Liver (tissue), 9 donors: ENCODE measurements around the gene ITGA6. TPM values are rescaled to one million over a fixed set of nuclear protein-coding genes. Genes with fewer than 3 reads are reported as not detected.

ENCODE experiments used
- DNase-seq: peaks from one replicate; pipeline ENCODE4 v3.0.0-alpha.2; 2017; ENCODE audit warnings: low spot score
- H3K27ac ChIP-seq, 2 donors: one replicate each; pipeline ENCODE4 v1.7.0; 2013; ENCODE audit warnings: inconsistent platforms in 2 of 2, low read length in 2 of 2, control low read depth in 1 of 2, low read depth in 1 of 2, mild to moderate bottlenecking in 1 of 2
- H3K27me3 ChIP-seq, 4 donors: one replicate each; pipeline versions ENCODE4 v1.6.1 to v1.7.0; 2013; ENCODE audit warnings: low read length in 3 of 4, inconsistent platforms in 1 of 4, mild to moderate bottlenecking in 1 of 4, moderate library complexity in 1 of 4; ENCODE audit not compliant: control insufficient read depth in 4 of 4, insufficient read depth in 4 of 4
- H3K36me3 ChIP-seq, 4 donors: one replicate each; pipeline versions ENCODE4 v1.6.1 to v1.7.0; 2013; ENCODE audit warnings: low read length in 3 of 4, mild to moderate bottlenecking in 3 of 4, low read depth in 1 of 4, moderate library complexity in 1 of 4; ENCODE audit not compliant: control insufficient read depth in 4 of 4, insufficient read depth in 3 of 4
- H3K4me1 ChIP-seq, 4 donors: one replicate each; pipeline versions ENCODE4 v1.6.1 to v1.7.0; 2013; ENCODE audit warnings: low read length in 3 of 4, mild to moderate bottlenecking in 3 of 4, moderate library complexity in 1 of 4; ENCODE audit not compliant: control insufficient read depth in 4 of 4, insufficient read depth in 4 of 4
- H3K4me3 ChIP-seq, 3 donors: one replicate each; pipeline versions ENCODE4 v1.6.1 to v1.7.0; 2013; ENCODE audit warnings: low read length in 3 of 3, control low read depth in 1 of 3, low read depth in 1 of 3, mild to moderate bottlenecking in 1 of 3
- H3K9ac ChIP-seq, 2 donors: one replicate each; pipeline ENCODE4 v1.7.0; 2013; ENCODE audit warnings: low read length in 2 of 2, mild to moderate bottlenecking in 2 of 2, moderate library complexity in 2 of 2, control low read depth in 1 of 2, low read depth in 1 of 2
- H3K9me3 ChIP-seq, 4 donors: one replicate each; pipeline versions ENCODE4 v1.6.1 to v1.7.0; 2013; ENCODE audit warnings: low read length in 3 of 4; ENCODE audit not compliant: control insufficient read depth in 4 of 4
- EGR1 ChIP-seq, 2 donors: IDR thresholded peaks; 2 replicates each; pipeline ENCODE4 v1.6.1; 2016 to 2018; ENCODE audit warnings: antibody characterized with exemption in 2 of 2, low read depth in 2 of 2
- FOXA2 ChIP-seq: IDR thresholded peaks from 2 replicates; pipeline ENCODE4 v1.6.1; 2016; ENCODE audit warnings: antibody characterized with exemption
- GABPA ChIP-seq, 2 donors: IDR thresholded peaks in 1 of 2; conservative IDR thresholded peaks in 1 of 2; 2 replicates each; pipeline ENCODE4 v1.6.1; 2016; ENCODE audit warnings: antibody characterized with exemption in 2 of 2, mild to moderate bottlenecking in 1 of 2, moderate library complexity in 1 of 2
- HNF4A ChIP-seq, 2 donors: conservative IDR thresholded peaks; 2 replicates each; pipeline ENCODE4 v1.6.1; 2016; ENCODE audit warnings: antibody characterized with exemption in 2 of 2, mild to moderate bottlenecking in 2 of 2
- JUND ChIP-seq, 2 donors: IDR thresholded peaks; 2 replicates each; pipeline ENCODE4 v1.6.1; 2016; ENCODE audit warnings: antibody characterized with exemption in 2 of 2
- NR2F2 ChIP-seq: IDR thresholded peaks from 2 replicates; pipeline ENCODE4 v1.6.1; 2016; ENCODE audit warnings: antibody characterized with exemption
- RAD21 ChIP-seq, 2 donors: IDR thresholded peaks; 2 replicates each; pipeline ENCODE4 v1.6.1; 2016; ENCODE audit warnings: antibody characterized with exemption in 2 of 2, mild to moderate bottlenecking in 2 of 2
- REST ChIP-seq: IDR thresholded peaks from 2 replicates; pipeline ENCODE4 v1.6.1; 2016; ENCODE audit warnings: antibody characterized with exemption, mild to moderate bottlenecking
- SP1 ChIP-seq: IDR thresholded peaks from 2 replicates; pipeline ENCODE4 v1.6.1; 2018; ENCODE audit warnings: antibody characterized with exemption, mild to moderate bottlenecking
- TAF1 ChIP-seq: conservative IDR thresholded peaks from 2 replicates; pipeline ENCODE4 v1.6.1; 2016; ENCODE audit warnings: antibody characterized with exemption, mild to moderate bottlenecking
- ZBTB33 ChIP-seq: IDR thresholded peaks from 2 replicates; pipeline ENCODE4 v1.6.1; 2016; ENCODE audit warnings: antibody characterized with exemption
- WGBS: extraction: QIAGEN DNeasy Blood & Tissue Kit; methylation state at CpG from one replicate; pipeline ENCODE4 v1.1.7; 2013; 5-methylcytosine and 5-hydroxymethylcytosine counted together
- polyA plus RNA-seq, 2 donors: library from polyadenylated mRNA; stranded (reverse) in 1 of 2; unstranded in 1 of 2; fragments of 200-250 nt in 1 of 2; fragments of >200 nt in 1 of 2; fragmentation: Nextera tagmentation in 1 of 2; extraction: Ambion mirVana in 1 of 2; gene quantifications; one replicate each; pipeline versions ENCODE4 v1.2.1 to v1.2.3, GENCODE V29; 2013 to 2015
- total RNA-seq, 2 donors: library from RNA; depleted of rRNA; stranded (reverse); fragments of >200 nt; gene quantifications; one replicate each; pipeline ENCODE4 v1.2.3, GENCODE V29; 2014
- TF ChIP-seq, protein P1 (sequence below): IDR thresholded peaks from 2 replicates; pipeline ENCODE4 v1.6.1; 2016; ENCODE audit warnings: antibody characterized with exemption
- TF ChIP-seq, protein P2 (sequence below): fragments of 150-350 bp; IDR thresholded peaks from 2 replicates; pipeline ENCODE4 v1.5.1; 2017; ENCODE audit warnings: improper control_type of control experiment, low read depth, low read length; ENCODE audit not compliant: missing input control
- donor health status: healthy.
- donor health status: healthy.
- donor health status: healthy.
- donor health status: healthy.
- donor health status: healthy.

ITGA6 gene
- 10 to 100 TPM; 15.6 to 21.6 TPM for total RNA-seq
- 1 to 10 TPM; 5.8 to 7.3 TPM for polyA plus RNA-seq

DNA sequence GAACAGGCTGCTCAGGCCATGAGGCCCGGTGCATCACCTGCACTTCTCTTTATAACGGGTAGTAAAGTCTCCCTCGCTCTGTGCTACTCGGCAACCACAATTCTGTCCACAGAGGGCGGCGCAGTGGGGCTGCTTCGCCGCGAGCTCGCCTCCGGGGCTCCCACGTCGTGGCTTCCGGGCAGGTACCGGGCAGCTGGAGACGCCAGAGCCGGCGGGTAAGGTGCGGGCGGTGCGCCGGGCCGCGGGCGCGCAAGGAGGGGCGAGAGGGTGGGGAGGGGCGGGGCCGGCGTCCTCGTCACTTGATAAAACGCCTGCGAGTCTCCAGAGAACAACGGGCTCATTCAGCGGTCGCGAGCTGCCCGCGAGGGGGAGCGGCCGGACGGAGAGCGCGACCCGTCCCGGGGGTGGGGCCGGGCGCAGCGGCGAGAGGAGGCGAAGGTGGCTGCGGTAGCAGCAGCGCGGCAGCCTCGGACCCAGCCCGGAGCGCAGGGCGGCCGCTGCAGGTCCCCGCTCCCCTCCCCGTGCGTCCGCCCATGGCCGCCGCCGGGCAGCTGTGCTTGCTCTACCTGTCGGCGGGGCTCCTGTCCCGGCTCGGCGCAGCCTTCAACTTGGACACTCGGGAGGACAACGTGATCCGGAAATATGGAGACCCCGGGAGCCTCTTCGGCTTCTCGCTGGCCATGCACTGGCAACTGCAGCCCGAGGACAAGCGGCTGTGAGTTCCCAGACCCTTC lies at the start of gene ITGA6:
TSS of gene ITGA6 (plus strand) at position 331 of the 734 bp plus-strand sequence.
- Histone ChIP-seq H3K4me1 (peaks cover 0 to 29% (median 19%) of the 10 kb centered on the region in 4 donors), H3K9ac (peak within 1 kb of the TSS in 1 of 2 donors; percentile 47), H3K4me3 (peak within 1 kb of the TSS; percentile 62 to 83 (median 80)), H3K9me3 (no peaks in the 10 kb centered on the region), H3K36me3 (no peaks in the 10 kb centered on the region), H3K27me3 (no peaks in the 10 kb centered on the region), H3K27ac (peak within 1 kb of the TSS; percentile 64 to 71)
- TF ChIP-seq, protein P1, sequence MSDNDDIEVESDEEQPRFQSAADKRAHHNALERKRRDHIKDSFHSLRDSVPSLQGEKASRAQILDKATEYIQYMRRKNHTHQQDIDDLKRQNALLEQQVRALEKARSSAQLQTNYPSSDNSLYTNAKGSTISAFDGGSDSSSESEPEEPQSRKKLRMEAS = no peak
- no peak for TF ChIP-seq FOXA2
- TF ChIP-seq REST = peak; percentile 43
- TF ChIP-seq SP1 = peak; percentile 9
- peak in 1 of 2 donors; percentile 45 for TF ChIP-seq RAD21 (IDR thresholded peaks at IDR 0.05)
- TF ChIP-seq, protein P2, sequence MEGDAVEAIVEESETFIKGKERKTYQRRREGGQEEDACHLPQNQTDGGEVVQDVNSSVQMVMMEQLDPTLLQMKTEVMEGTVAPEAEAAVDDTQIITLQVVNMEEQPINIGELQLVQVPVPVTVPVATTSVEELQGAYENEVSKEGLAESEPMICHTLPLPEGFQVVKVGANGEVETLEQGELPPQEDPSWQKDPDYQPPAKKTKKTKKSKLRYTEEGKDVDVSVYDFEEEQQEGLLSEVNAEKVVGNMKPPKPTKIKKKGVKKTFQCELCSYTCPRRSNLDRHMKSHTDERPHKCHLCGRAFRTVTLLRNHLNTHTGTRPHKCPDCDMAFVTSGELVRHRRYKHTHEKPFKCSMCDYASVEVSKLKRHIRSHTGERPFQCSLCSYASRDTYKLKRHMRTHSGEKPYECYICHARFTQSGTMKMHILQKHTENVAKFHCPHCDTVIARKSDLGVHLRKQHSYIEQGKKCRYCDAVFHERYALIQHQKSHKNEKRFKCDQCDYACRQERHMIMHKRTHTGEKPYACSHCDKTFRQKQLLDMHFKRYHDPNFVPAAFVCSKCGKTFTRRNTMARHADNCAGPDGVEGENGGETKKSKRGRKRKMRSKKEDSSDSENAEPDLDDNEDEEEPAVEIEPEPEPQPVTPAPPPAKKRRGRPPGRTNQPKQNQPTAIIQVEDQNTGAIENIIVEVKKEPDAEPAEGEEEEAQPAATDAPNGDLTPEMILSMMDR = no peak
- no peak for TF ChIP-seq TAF1
- TF ChIP-seq ZBTB33 = no peak
- peak; percentile 73 for DNase-seq
- under 1% methylated on average over 79 of the region's 79 CpGs for WGBS

DNA sequence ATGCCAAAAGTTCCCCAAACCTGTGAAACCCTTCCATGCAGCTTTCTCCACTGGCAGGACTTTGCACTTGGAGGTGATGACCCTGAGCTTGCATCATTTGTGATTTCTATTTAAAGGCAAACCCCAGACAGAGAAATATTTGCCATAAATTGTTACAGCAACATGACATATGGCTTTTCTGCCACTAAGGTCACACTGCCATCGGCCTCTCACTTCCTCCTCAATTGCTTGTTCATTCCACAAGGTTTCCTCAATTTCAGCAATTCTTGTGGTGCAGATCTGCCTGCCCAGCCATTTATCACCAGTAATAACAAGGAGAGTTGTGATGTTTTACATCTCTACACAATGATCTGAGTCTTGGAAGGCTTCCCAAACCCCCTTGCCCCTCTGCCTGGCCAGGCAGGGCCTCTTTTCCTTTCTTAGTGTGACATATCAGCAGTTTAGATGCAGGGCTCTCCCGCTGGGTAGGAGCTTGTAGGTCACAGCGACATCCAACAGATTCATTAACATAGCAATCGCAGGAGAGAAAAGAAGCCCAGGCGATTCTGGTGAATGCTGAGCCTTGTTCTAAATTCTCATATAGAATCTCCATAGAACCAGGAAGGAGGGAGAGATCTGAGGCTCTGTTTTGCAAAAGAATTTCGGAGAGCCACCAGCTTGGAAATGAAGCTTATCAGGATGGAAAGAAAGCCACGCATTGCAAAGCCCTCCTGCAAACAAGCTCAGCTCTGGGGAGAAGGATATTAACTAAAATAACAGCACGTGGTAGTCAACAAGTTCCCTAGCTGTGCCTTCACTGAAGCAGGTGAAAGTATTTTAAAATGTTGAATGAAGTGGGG lies 46.7 kb upstream of the ITGA6 start:
- Histone ChIP-seq H3K4me3 (no peak overlapping the region), H3K27ac (peak overlapping the region; percentile 71 to 73), H3K4me1 (peaks cover 10 to 42% (median 31%) of the 10 kb centered on the region in 4 donors), H3K36me3 (no peaks in the 10 kb centered on the region), H3K9ac (no peak overlapping the region), H3K27me3 (no peaks in the 10 kb centered on the region), H3K9me3 (no peaks in the 10 kb centered on the region)
- WGBS = 26% methylated on average over 8 of the region's 8 CpGs
- DNase-seq = no peak
- TF ChIP-seq, protein P2 = no peak
- TF ChIP-seq FOXA2 (peak; percentile 47), GABPA (IDR thresholded peaks at IDR 0.05 in 1 of 2, conservative IDR thresholded peaks at IDR 0.05 in 1 of 2) (peak in 1 of 2 donors; percentile 24), REST (peak; percentile 40), NR2F2 (peak; percentile 94), EGR1 (IDR thresholded peaks at IDR 0.05; ENCODE audit: low read depth in 2 of 2) (peak in 1 of 2 donors; percentile 79), JUND (IDR thresholded peaks at IDR 0.05) (peak; percentile 84 to 88), SP1 (peak; percentile 87), HNF4A (conservative IDR thresholded peaks at IDR 0.05) (peak; percentile 96)
- TF ChIP-seq, protein P1 = peak; percentile 97
